Mammary epithelial cell (primary cell): Measurements from ENCODE around the gene RCSD1.

Source experiments
- EZH2 ChIP-seq: IDR thresholded peaks from 2 replicates; pipeline ENCODE4 v1.6.1; 2012; ENCODE audit warnings: low read length, inconsistent platforms, borderline replicate concordance
- TF ChIP-seq, protein P1 (sequence below), 2 donors: IDR thresholded peaks in 1 of 2; conservative IDR thresholded peaks in 1 of 2; 2 replicates each; pipeline ENCODE4 v1.5.1; 2011 to 2012; ENCODE audit warnings: inconsistent platforms in 2 of 2, low read length in 2 of 2, mild to moderate bottlenecking in 2 of 2, control low read depth in 1 of 2, low read depth in 1 of 2; ENCODE audit not compliant: insufficient read depth in 1 of 2; ENCODE audit errors: extremely low read depth in 1 of 2

DNA sequence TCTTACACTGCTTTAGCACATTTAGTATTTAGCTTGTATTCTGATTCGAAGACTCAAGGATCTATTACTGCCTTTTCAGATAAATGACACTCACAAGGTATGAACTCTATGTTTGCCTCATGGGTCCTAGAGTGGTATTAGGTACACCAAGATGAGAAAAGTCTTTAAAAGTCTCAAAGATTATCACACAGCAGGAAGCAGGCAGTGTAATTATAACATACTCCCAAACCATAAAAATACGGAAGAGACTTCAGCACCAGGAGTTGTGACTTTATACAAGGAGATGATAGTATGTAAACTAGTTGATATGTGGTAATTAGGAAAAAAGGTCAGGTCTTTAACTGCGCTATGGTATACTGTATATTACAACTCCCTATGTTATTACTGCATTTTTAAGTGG, 11.2 kb upstream of the RCSD1 start:
- TF ChIP-seq, protein P1, sequence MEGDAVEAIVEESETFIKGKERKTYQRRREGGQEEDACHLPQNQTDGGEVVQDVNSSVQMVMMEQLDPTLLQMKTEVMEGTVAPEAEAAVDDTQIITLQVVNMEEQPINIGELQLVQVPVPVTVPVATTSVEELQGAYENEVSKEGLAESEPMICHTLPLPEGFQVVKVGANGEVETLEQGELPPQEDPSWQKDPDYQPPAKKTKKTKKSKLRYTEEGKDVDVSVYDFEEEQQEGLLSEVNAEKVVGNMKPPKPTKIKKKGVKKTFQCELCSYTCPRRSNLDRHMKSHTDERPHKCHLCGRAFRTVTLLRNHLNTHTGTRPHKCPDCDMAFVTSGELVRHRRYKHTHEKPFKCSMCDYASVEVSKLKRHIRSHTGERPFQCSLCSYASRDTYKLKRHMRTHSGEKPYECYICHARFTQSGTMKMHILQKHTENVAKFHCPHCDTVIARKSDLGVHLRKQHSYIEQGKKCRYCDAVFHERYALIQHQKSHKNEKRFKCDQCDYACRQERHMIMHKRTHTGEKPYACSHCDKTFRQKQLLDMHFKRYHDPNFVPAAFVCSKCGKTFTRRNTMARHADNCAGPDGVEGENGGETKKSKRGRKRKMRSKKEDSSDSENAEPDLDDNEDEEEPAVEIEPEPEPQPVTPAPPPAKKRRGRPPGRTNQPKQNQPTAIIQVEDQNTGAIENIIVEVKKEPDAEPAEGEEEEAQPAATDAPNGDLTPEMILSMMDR (conservative IDR thresholded peaks at IDR 0.05 in 1 of 2, IDR thresholded peaks at IDR 0.05 in 1 of 2; ENCODE audit: extremely low read depth in 1 of 2, insufficient read depth in 1 of 2, low read depth in 1 of 2, low read length in 2 of 2) = no peak
- TF ChIP-seq EZH2 = no peak
